ENCODE measurements around the gene APLN. TPM values are rescaled to one million over a fixed set of nuclear protein-coding genes. Genes with fewer than 3 reads are reported as not detected.

Gene APLN
- total RNA-seq, 1 experiment from 2014 or later, result 0.34 TPM

- no peak for DNase-seq (ENCODE audit: low read depth, low spot score)
- in situ Hi-C loops (cut with HindIII; ENCODE audit: low pct_unique_long_range_greater_than_20kb, low sequenced_read_pairs), result no loop called here
Measured at GRCh38 chrX:129617420-129617819, 37.3 kb downstream of the APLN start.

- no peak for DNase-seq (ENCODE audit: low read depth, low spot score)
- in situ Hi-C loops (cut with HindIII; ENCODE audit: low pct_unique_long_range_greater_than_20kb, low sequenced_read_pairs), result no loop called here
Measured at GRCh38 chrX:129614481-129615255, 40.1 kb downstream of the APLN start.

- in situ Hi-C loops (cut with HindIII; ENCODE audit: low pct_unique_long_range_greater_than_20kb, low sequenced_read_pairs), result no loop called here
- DNase-seq (ENCODE audit: low read depth, low spot score), result no peak
Measured at GRCh38 chrX:129613596-129613995, 41.2 kb downstream of the APLN start.

GRCh38 chrX:129612396-129612795 is 42.4 kb downstream of the APLN start:
- DNase-seq (ENCODE audit: low read depth, low spot score), result no peak
- in situ Hi-C loops (cut with HindIII; ENCODE audit: low pct_unique_long_range_greater_than_20kb, low sequenced_read_pairs), result no loop called here

- in situ Hi-C loops (cut with HindIII; ENCODE audit: low pct_unique_long_range_greater_than_20kb, low sequenced_read_pairs), result no loop called here
- no peak for DNase-seq (ENCODE audit: low read depth, low spot score)
Measured at GRCh38 chrX:129609395-129609794, 45.4 kb downstream of the APLN start.

GRCh38 chrX:129608496-129608895 is 46.3 kb downstream of the APLN start:
- in situ Hi-C loops (cut with HindIII; ENCODE audit: low pct_unique_long_range_greater_than_20kb, low sequenced_read_pairs), result no loop called here
- no peak for DNase-seq (ENCODE audit: low read depth, low spot score)

- DNase-seq (ENCODE audit: low read depth, low spot score), result peak; percentile 60
- in situ Hi-C loops (cut with HindIII; ENCODE audit: low pct_unique_long_range_greater_than_20kb, low sequenced_read_pairs), result no loop called here
Measured at GRCh38 chrX:129606918-129607317, 47.8 kb downstream of the APLN start.

GRCh38 chrX:129600981-129601424 is 53.8 kb downstream of the APLN start:
- DNase-seq (ENCODE audit: low read depth, low spot score), result peak; percentile 72
- in situ Hi-C loops (cut with HindIII; ENCODE audit: low pct_unique_long_range_greater_than_20kb, low sequenced_read_pairs), result no loop called here

- no peak for DNase-seq (ENCODE audit: low read depth, low spot score)
- in situ Hi-C loops (cut with HindIII; ENCODE audit: low pct_unique_long_range_greater_than_20kb, low sequenced_read_pairs), result no loop called here
Measured at GRCh38 chrX:129599996-129600395, 54.8 kb downstream of the APLN start.

- no peak for DNase-seq (ENCODE audit: low read depth, low spot score)
- in situ Hi-C loops (cut with HindIII; ENCODE audit: low pct_unique_long_range_greater_than_20kb, low sequenced_read_pairs), result no loop called here
Measured at GRCh38 chrX:129599499-129599898, 55.3 kb downstream of the APLN start.

- DNase-seq (ENCODE audit: low read depth, low spot score), result no peak
- in situ Hi-C loops (cut with HindIII; ENCODE audit: low pct_unique_long_range_greater_than_20kb, low sequenced_read_pairs), result no loop called here
Measured at GRCh38 chrX:129597905-129598304, 56.9 kb downstream of the APLN start.

- no peak for DNase-seq (ENCODE audit: low read depth, low spot score)
- in situ Hi-C loops (cut with HindIII; ENCODE audit: low pct_unique_long_range_greater_than_20kb, low sequenced_read_pairs), result no loop called here
Measured at GRCh38 chrX:129596077-129596476, 58.7 kb downstream of the APLN start.

Other genes with a start within 250 kb of the APLN start
- 46.9 and 51.1 TPM in 2 replicates for gene SMARCA1, start 131.5 kb downstream of the APLN start, total RNA-seq (2014; rRNA removed; shearing (Covaris generic))
- gene OCRL, start 114.7 kb downstream of the APLN start, total RNA-seq (2014; rRNA removed; shearing (Covaris generic)), result 15.4 and 18.3 TPM in 2 replicates
- gene XPNPEP2, start 84.0 kb upstream of the APLN start, total RNA-seq (2014; rRNA removed; shearing (Covaris generic)), result not detected in 2 replicates
- not detected in 2 replicates for gene SASH3, start 125.0 kb upstream of the APLN start, total RNA-seq (2014; rRNA removed; shearing (Covaris generic))
- gene ZDHHC9, start 188.9 kb upstream of the APLN start, total RNA-seq (2014; rRNA removed; shearing (Covaris generic)), result 26.8 and 27.4 TPM in 2 replicates